Measurements from ENCODE around the gene RNPEPL1. TPM values are rescaled to one million over a fixed set of nuclear protein-coding genes. Genes with fewer than 3 reads are reported as not detected.

The RNPEPL1 gene
- total RNA-seq, 1 experiment from 2014 or later: 88.2 TPM

- DNase-seq (ENCODE audit: low read depth, low spot score): no peak
- 0 out of 2 replicates have a peak overlapping the region, but pooled peaks have one; percentile 17 for H3K27ac ChIP-seq (ENCODE audit: low read length)
- no peak overlapping the region for H3K4me3 ChIP-seq (ENCODE audit: low read depth in 2 of 2, low read length in 2 of 2)
- peaks cover 39% of the 10 kb centered on the region for H3K4me1 ChIP-seq (ENCODE audit: control insufficient read depth, insufficient read depth, low read length)
- ATAC-seq: no peak
- CTCF ChIA-PET: no interaction called here
- intact Hi-C loops (cut with micrococcal nuclease; ENCODE audit: unreplicated experiment) (no loop called here), in situ Hi-C loops (cut with HindIII; ENCODE audit: low pct_unique_long_range_greater_than_20kb, low sequenced_read_pairs) (no loop called here)
- BruUV-seq (replicated peaks): no TSS peak
- H3K9me3 ChIP-seq (ENCODE audit: control insufficient read depth, insufficient read depth, low read depth, low read length): no peaks in the 10 kb centered on the region
- H3K27me3 ChIP-seq (ENCODE audit: control insufficient read depth, insufficient read depth, low read length): no peaks in the 10 kb centered on the region
- peaks cover 4% of the 10 kb centered on the region for H3K36me3 ChIP-seq (ENCODE audit: control insufficient read depth, insufficient read depth, low read length)
- POLR2A ChIA-PET: no interaction called here
- TF ChIP-seq POLR2AphosphoS5 (IDR thresholded peaks at IDR 0.05; ENCODE audit: low read depth, low read length) (no peak; the same call in none of the 2 replicates), SIN3A (IDR thresholded peaks at IDR 0.05; ENCODE audit: borderline replicate concordance, insufficient read depth, low read depth, low read length) (no peak), REST (IDR thresholded peaks at IDR 0.05; ENCODE audit: insufficient read depth in 1 of 2, low read depth in 2 of 2, low read length in 1 of 2) (no peak), CTCF (IDR thresholded peaks at IDR 0.05) (no peak)
These were observed 4.2 kb upstream of the RNPEPL1 start for GRCh38 chr2:240563951-240564560.

- CTCF ChIA-PET: interaction anchor here (2.0 kb wide), 1 partner anchor 22 kb away, joined by 4 read pairs; the partner anchor contains the start of gene CAPN10
- ATAC-seq: no peak
- H3K27ac ChIP-seq (ENCODE audit: low read length): peak overlapping the region; percentile 90
- H3K4me1 ChIP-seq (ENCODE audit: control insufficient read depth, insufficient read depth, low read length): peaks cover 38% of the 10 kb centered on the region
- POLR2A ChIA-PET: no interaction called here
- no peak for DNase-seq (ENCODE audit: low read depth, low spot score)
- peaks cover 4% of the 10 kb centered on the region for H3K36me3 ChIP-seq (ENCODE audit: control insufficient read depth, insufficient read depth, low read length)
- BruUV-seq (replicated peaks): no TSS peak
- intact Hi-C loops (cut with micrococcal nuclease; ENCODE audit: unreplicated experiment) (no loop called here), in situ Hi-C loops (cut with HindIII; ENCODE audit: low pct_unique_long_range_greater_than_20kb, low sequenced_read_pairs) (no loop called here)
- no peaks in the 10 kb centered on the region for H3K9me3 ChIP-seq (ENCODE audit: control insufficient read depth, insufficient read depth, low read depth, low read length)
- TF ChIP-seq CTCF (IDR thresholded peaks at IDR 0.05): peak; percentile 24
- no peak for TF ChIP-seq SIN3A (IDR thresholded peaks at IDR 0.05; ENCODE audit: borderline replicate concordance, insufficient read depth, low read depth, low read length)
- TF ChIP-seq POLR2AphosphoS5 (IDR thresholded peaks at IDR 0.05; ENCODE audit: low read depth, low read length): peak; percentile 30
- TF ChIP-seq TCF7L2 (IDR thresholded peaks at IDR 0.05; ENCODE audit: low read depth, low read length): no peak
- no peak for TF ChIP-seq REST (IDR thresholded peaks at IDR 0.05; ENCODE audit: insufficient read depth in 1 of 2, low read depth in 2 of 2, low read length in 1 of 2)
- H3K4me3 ChIP-seq (ENCODE audit: low read depth in 2 of 2, low read length in 2 of 2): no peak overlapping the region
- H3K27me3 ChIP-seq (ENCODE audit: control insufficient read depth, insufficient read depth, low read length): no peaks in the 10 kb centered on the region
These were observed 3.5 kb upstream of the RNPEPL1 start for GRCh38 chr2:240564561-240565332.
